Occipital lobe (tissue), 2 donors: Measurements from ENCODE around the gene KCNT2. TPM values are rescaled to one million over a fixed set of nuclear protein-coding genes. Genes with fewer than 3 reads are reported as not detected.

Experiments
- DNase-seq: peaks from one replicate; lab custom pipeline; 2025; lab: John Stamatoyannopoulos, UW
- total RNA-seq: library from RNA; depleted of rRNA; stranded (reverse); fragments of >200 nt; gene quantifications from one replicate; pipeline ENCODE4 v1.2.3, GENCODE V29; 2014

The KCNT2 gene
- total RNA-seq, 1 donor from 2014 or later = 50.1 TPM

DNA sequence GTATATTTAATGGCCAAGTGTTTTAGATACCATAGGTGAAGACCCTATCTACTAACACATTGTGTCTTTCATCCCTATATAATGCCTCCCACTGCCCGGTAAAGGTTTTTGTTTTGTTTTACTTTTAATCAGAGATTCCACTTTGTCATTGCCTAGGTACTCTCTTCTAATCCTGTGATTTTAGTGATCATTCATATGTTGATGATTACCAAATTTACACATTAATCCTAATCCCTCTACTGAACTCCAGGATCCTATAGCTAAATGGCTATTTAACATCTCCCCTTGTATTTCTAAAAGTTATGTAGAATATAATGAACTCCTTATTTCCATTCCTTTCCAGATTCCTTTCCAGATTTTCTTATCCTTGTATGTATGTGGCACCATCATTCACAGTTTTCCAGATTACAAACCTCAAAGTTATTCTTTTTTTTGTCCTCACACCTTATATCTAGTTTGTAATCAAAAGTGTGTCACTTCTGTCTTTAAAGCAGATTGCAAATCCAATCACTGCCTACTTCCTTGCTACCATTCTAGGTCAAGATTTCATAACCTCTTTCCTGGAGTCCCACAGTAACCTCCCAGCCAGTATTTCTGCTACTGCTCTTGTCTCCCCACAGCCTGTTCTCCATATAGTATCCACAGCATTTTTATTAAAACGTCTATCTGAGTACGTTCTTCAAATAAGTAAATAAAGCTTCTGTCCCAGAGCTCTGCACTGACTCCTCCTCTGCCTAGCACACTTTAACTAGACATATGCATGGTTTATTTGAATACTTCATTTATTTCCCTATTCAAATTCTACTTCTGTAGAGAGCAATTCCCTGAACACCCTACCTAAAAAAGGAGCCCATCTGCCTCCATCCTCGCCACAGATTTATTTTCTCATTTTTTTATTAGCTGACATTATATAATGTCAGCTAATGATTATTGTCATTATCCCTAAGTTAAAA, 157.8 kb downstream of the KCNT2 start:
- DNase-seq = no peak

DNA sequence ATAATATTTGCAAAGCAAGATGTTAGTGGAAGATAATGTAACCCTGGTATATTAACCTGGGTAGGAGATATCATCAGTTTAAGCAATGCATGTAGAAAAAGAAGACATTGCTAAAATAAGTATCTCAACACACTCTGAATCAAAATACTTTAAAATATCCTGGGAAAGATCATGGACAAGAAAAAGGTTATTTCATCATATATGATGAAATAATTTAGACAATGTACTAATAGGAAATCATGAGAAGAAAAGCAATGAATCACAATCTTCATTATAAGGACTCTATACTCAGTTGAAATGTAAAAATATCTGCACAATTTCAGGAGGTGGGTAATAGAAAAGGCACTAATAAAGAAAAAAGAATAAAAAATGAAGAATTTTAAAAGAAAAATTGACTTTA, 158.8 kb downstream of the KCNT2 start:
- DNase-seq = no peak

GRCh38 chr1:196445775-196446174, 162.5 kb downstream of the KCNT2 start:
- no peak for DNase-seq

DNA sequence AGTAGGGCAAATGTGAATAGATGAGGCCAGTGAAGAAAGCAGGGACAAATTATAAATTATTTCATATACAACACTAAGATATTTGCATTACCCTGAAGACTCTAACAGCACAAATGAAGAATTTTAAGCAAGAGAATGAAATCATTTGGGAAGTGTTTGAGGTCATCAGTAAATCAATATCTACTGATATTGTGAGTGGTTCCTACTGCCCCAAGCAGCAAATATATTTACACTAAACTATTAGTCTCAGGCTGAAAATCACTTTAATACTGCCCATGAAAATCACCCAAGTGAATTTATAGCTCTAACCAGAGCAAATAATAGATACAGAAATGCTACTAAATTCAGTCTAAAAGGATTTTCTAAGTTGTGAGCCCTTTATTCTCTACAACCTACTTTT, 163.6 kb downstream of the KCNT2 start:
- DNase-seq = no peak

- no peak for DNase-seq
These were observed 165.9 kb downstream of the KCNT2 start for GRCh38 chr1:196442366-196442765.

GRCh38 chr1:196440711-196441110, 167.5 kb downstream of the KCNT2 start:
- no peak for DNase-seq

DNA sequence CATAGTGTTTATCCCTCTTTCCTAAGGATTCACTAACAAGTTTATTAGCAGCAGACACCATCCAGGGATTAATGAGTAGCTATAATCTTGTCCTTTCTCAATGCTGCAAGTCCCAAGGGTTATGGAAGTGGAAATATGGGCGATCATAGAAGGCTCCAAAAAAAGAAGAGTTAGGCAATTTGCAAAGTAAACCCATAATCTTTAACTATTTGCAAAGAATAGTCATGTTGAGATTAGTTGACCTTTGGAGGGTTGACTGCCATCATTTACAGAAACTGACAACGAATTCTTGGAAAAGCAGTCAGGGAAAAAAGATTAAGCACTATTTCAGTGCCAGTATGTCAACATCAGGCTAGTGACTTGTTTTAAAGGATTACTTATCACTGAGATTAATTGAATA, 169.9 kb downstream of the KCNT2 start:
- no peak for DNase-seq

DNA sequence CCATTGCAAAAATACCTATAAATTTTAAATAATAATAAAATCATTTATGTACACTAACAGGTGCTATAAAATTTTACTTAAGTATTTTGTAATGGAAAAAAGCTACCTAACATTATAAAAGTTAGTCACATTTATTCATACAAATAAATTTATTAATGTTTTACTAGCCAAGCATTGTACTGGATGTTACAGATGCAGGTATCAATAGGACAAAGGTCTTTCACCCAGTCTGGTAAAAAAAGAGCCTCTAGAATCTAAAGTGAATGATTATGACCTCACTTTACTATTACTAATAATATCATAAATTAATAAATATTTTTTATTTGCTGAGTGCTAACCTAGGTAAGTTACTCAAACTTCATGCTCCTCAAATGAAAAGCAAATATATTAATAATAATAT, 170.6 kb downstream of the KCNT2 start:
- DNase-seq = no peak

GRCh38 chr1:196433000-196433399, 175.2 kb downstream of the KCNT2 start:
- DNase-seq = no peak

GRCh38 chr1:196427976-196428734, 180.1 kb downstream of the KCNT2 start:
- no peak for DNase-seq

DNA sequence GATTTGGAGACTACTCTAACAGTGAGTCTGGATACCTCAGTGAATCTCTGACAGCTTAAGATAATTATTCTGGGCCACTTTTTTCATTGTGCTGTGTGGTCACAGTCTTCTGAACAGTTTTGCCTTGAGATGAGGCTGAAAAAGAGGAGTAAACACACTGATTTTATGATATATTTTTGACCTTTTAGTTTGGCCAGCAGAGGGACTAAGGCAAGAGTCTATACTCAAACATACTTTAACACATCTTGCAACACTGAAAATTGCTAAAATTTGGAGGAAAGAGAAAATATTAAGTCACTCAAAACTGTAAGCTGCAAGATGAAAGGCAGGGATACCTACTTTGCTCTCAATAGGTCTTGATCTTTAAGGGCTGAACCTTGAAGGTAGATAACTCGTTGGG, 182.7 kb downstream of the KCNT2 start:
- DNase-seq = no peak

DNA sequence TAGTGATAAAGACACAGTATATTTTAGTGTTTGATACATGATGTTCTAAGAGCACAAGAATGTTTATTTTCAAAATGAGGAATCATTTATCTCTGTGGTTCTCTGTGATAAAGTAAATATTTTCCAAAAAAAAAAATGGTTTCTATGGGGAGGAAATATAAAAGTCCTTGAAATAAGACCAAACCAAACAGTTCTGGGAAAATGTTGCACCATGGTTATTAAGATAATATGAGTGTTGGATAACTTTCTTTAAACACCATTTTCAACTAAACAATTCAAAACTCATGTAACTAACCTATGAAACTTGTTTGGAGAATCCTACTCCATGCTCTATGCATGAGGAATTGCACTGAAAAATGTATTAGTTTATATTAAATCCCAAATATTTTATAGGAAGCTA, 184.6 kb downstream of the KCNT2 start:
- DNase-seq = no peak

- DNase-seq = no peak
These were observed 189.5 kb downstream of the KCNT2 start for GRCh38 chr1:196418772-196419171.

- no peak for DNase-seq
These were observed 192.3 kb downstream of the KCNT2 start for GRCh38 chr1:196415978-196416377.

- DNase-seq = no peak
These were observed 195.9 kb downstream of the KCNT2 start for GRCh38 chr1:196412326-196412725.

GRCh38 chr1:196410768-196411167, 197.5 kb downstream of the KCNT2 start:
- no peak for DNase-seq

- DNase-seq = no peak
These were observed 198.7 kb downstream of the KCNT2 start for GRCh38 chr1:196409586-196409985.

GRCh38 chr1:196407358-196408051, 200.7 kb downstream of the KCNT2 start:
- no peak for DNase-seq

GRCh38 chr1:196405839-196406238, 202.4 kb downstream of the KCNT2 start:
- no peak for DNase-seq

DNA sequence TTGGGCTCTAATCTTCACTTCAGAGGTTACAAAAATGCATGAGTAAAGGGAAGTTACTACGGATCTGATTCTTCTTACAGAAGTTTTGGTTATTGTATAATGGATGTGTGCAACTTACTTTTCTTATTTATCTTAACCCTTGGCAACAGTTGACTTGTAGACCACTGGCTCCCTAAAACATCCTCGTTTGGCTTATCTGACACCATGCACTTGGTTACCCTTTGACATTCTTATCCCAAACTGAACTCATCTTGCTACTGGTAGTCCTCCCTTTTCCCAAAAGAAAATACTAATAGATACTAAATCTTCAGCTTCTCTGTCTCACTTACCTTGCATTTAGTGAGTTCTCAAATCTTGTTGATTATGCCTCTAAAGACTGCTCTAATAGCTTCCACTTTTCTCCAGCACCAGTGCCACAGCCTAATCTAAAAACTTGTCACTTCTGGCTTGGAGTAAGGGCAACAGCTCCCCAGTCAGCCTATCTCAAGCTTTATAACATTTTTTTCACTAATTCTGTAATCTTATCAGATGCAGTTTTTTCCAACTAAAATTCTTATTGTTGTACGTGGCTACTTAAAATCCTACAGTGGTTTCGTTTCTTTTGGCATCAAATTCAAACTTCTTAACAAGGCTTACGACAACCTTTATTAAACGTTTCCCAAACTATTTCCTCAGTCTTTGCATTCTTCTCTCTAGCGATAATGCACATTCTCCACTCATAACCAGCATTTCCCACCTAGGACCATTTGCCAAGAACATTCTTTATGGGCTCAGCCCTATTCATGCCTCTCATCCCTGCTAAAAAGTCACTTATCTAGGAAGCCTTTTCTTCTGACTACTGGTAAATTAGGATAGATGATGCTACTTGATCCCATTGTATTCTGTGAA, 204.2 kb downstream of the KCNT2 start:
- no peak for DNase-seq

- DNase-seq = no peak
These were observed 206.3 kb downstream of the KCNT2 start for GRCh38 chr1:196401891-196402290.
